Superior temporal gyrus (tissue), 1 donor: ENCODE results near the gene CNTNAP2.

ENCODE experiments used
- DNase-seq: peaks from one replicate; pipeline ENCODE4 v3.0.0-alpha.2; 2016; ENCODE audit errors: extremely low spot score

Gene CNTNAP2

DNA sequence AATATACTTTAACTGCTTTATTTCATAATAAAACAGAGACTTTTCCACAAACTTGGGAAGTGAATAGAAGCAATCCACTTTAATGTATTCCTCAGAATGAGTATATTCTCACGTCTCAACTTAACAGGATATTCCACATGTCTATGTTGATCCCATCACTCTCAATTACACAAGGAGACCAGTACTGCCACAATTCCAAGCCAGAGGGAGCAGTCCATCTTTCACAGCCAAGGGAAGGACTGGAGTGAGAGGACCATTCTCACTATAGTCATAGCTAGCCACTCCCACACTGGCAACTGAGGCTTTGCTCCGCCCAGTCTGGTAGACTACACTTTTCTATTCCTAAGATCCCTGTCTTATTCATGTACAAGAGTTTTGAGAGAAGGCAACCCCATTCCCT lies 553.9 kb downstream of the CNTNAP2 start:
- no peak for DNase-seq

DNA sequence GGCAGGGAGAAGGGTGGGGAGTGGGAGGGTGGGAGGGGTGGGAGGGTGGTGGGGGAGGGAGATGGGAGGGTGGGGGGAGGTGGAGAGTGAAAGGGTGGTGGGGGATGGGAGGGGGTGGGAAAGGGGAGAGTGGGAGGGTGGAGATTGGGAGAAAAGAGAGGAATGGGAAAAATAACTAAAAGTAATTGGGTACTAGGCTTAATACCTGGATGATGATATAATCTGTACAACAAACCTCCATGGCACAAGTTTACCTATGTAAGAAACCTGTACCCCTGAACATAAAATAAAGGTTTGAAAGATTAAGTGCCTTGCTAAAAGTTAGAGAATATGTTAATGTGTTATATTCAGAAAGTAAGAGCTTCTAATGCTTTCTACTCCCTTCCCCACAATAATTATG lies 564.9 kb downstream of the CNTNAP2 start:
- DNase-seq = no peak

DNA sequence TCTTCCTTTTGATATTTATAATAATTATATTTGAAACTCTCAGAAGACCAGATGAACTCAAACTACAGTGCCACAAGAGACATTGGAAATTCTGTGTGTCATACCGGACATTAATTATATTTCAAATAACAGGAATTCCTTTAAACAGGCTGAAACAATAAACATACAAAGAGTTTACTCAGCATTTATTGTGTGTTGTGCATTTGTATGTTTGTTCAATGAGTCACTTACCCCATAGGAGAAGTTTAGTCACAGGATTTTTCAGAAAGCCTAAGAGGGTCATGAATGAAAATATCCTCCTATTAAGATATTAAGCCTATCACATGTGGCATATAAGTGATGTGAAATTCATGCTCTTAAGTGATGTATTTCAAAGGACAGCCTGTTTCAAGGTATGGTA lies 566.8 kb downstream of the CNTNAP2 start:
- no peak for DNase-seq

DNA sequence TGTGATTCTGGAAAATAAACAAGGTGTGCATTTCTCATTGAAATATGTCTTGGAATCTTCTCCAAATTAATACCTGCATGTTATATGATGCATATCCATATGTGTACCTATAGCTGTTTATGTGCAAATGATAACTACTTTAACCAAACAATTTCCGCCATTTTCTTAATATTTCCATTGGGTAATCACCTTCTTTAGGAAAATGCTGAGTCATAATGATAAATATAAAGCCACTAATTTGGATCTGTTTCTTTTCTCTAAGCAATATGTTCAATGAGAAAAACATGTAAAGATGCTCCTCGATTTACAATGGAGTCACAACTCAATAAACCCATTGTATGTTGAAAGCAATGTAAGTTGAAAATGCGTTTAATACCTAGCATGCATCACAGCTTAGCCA lies 574.4 kb downstream of the CNTNAP2 start:
- no peak for DNase-seq

DNA sequence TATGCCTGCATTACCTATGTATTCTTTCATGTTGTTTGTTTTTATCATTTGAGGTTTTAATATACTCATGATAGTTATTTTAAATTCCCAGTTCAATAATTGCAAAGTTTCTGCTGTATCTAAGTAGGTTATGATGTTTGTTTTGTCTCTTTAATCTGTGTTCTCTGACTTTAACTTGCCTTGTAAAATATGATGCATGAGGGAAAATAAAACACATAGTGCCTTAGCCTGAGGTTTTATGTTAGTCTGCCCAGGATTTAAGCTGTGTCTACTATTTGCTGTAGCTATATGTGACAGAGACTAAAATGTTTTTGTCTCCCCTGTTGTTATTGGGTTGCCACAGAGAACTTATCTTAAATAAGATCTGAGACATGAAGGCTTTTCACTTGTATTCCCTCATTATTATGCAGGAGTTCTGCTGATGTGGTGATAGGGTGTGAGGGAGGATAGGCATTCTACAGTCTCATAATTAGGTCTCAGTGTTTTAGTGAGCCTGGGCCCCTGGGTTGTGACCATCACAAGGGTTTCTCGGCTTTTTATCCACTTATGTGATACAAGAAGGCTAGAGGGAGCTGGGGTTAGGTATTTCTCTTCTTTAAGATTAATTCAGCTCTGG lies 582.5 kb downstream of the CNTNAP2 start:
- no peak for DNase-seq

DNA sequence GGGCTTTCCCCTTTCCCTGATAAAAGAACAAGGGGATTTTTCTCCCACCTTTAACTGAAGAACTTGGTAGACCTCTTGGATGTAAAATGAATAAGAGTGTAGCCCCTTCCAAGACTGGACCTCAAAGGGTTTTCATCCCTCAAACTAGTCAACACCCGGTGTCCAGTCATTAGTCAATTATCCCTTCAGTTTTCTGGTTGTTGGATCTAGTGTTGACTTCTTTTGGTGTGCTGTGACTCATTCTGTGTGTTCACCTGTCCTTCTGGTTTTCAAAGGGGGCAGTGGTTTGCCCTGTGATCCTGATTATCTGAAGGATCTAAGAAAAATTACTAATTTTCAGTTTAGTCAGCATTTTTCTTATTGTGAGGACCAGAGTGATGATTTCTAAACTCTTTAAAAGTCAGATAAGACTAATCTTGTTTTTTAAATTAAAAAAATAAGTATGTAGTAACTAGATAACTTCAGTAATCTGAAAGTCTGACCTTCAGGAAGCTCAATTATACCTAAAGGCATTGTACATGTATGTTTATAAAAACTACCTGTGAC lies 583.5 kb downstream of the CNTNAP2 start:
- no peak for DNase-seq

DNA sequence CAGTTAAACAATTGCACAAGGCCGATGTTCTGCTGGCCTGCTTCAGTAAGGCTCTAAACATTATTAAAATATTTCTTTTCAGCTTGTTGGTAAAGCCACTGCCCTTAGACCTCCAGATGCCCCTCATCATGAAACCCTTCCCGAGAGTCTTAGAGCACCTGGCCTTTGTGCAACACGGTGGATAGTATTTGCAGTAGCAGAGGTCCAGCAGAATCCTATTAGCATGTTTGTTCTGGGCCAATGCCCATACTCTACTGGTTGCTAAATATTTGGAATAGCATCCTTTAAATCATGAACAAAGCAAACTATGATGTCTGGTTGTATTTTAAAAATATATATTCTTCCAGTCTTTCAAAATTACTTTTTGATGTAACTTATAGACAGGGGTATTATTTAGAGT lies 584.6 kb downstream of the CNTNAP2 start:
- no peak for DNase-seq

DNA sequence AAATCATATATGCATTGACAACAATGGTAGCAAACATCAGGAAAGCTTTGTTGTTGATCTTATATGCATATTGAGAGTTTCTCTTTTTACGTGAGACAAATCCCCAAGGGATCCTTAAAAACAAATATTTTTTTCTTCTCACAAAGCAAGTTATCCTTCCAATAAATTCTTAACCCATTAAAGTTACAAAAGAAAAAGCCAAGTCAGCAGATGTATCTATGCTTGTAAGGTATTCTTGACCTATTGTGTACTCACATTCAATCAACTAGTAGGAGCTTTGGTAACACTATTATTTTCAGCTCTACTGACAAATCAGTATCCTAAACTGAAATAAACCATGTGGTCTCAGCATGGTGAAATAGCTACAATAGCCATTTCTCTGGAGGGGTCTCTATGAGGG lies 586.3 kb downstream of the CNTNAP2 start:
- no peak for DNase-seq

DNA sequence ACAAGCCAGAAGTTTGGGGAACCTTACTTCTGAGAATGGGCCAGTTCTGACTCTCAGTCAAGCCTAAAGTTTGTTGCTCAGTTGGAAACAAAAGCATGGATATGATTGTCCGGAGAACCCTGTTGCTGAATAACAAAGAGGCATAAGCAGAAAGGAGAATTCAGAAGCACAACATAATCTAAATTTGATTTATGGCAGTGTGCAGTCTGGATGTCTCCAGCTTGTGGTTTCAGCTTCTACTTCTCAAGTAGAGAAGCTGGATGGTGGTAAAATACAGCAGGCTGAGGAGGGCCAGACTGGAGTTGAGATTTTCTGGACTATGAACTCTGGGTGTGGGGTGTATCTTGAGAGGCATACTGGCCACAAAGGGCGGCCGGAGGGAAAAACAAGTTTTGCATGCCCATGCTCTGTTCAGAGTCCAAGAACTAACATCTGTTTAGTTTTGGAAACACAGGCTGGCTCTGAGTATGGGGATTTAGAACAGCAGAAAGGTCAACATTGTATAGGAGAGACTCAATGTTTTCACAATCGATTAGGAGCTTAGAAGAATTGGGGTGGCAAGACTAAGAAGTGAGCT lies 592.9 kb downstream of the CNTNAP2 start:
- no peak for DNase-seq

DNA sequence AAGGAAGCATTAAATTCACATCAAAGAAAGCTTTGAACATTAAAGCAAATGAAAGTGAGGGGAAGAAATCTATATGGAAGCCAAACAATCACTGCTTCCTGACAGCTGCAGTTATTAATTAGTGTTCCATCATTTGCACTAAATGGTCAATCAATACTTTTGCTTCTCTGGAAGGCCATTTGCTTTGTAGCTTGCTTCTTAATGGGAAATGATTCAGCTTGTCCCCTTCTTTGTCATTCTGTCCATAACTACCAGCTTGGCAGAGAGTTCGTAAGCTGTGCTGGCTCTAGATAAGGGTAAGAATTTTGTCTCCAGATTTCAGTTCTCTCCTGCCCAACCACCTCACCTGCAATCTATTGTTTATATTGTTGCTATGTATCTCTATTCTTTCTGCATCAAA lies 596.6 kb downstream of the CNTNAP2 start:
- no peak for DNase-seq

DNA sequence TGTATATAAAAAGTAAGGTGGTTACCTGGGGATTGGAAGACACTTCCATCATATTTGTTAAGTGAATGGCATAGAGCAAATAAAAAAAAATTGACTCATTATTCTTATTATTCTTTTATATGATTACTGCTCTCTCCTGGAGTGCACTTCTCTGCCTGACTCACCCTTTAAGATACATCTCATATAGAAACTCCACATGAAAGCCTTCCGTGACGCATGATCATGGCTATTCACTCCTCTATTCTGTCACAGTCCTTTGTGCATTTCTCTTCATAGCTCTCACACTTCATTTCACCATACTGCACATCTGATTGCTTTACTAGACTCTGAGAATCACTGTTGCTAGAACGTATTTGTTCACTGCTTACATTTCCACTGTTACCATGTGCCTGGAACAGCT lies 597.3 kb downstream of the CNTNAP2 start:
- DNase-seq = no peak

DNA sequence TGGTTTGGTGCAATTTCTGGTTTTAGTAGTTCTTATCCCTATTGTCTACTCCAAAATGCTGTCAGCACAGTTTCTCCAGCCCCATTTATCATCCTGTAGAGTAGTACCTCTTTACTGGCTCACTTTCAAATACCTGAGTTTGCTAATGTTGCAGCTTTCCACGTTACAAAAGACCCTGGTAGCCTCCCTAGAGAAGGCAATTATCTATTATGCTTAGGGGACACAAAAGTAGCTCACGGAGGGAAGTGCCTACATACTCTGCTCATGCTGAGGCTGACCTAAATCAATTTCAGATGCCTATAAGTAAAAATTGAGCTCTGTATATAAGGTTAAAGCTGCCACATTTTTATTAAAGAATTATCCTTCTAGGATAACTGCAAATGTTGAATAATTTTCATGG lies 603.6 kb downstream of the CNTNAP2 start:
- no peak for DNase-seq

DNA sequence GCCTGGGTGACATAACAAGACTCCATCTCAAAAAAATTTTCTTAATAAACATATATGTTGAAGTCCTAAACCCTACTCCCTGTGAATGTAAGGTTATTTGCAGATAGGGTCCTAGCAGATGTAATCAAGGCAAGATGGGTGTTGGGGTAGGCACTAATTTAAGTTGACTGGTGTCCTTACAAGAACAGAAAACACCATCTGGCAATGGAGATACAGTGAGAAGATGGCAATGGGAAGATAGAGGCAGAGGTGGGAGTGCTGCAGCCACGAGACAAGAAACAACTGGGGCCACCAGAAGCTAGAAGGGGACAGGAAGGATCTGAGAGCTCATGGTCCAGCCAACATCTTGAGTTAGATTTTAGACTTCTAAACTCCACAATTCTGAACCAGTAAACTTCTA lies 606.4 kb downstream of the CNTNAP2 start:
- DNase-seq = no peak

DNA sequence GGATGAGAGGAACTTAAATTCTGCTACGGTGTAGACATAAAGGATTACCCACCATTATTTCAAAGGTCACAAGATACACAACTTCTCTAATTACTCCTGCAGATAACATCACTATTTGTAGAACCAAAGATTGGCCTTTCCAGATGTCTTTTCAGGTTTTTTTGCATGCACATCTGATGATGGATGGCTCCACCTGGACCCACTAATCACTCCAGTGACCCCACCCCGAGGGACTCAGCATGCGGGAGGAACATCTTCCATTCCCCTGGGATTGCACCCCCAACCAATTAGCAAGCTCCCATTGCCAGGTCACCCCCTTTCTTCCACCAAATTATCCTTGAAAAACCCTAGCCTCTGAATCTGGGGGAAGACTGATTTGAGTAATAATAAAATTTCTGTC lies 608.9 kb downstream of the CNTNAP2 start:
- DNase-seq = no peak

DNA sequence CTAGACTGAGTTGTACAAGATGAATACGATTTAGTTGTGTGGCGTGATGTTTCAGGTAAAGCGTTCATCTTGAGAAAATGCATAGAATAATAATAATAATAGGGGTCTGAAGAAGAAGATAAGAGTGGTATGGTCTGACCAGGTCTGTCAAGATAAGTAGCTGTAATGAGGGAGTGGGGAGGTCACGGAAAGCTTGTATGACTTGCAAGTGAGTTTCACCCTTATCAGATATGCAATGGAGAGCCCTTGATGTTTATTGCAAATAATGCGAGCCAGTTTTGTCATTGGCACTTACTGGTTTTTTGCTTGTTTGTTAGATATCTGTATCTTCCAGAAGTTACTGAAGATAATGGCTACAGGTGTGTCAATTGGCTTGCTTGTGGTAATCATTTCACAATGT lies 611.5 kb downstream of the CNTNAP2 start:
- no peak for DNase-seq

DNA sequence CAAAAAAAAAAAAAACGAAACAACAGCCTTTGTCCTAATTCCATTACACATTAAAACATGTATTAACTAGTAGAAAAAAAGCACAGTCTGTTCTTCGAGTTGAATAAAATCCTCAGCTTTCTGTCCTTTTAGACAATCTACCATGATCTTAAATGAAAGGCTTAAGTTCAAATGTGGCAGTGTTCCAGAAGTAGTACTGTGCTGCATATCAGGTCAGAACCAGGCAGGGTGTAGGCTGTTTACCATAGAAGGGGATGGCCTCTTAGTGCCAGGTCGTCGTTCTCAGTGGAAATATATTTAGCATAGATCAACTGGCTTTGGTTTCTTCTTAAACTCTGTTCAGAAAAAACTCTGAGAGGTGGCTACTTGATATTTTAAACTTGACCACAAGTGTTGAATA lies 612.0 kb downstream of the CNTNAP2 start:
- DNase-seq = no peak

DNA sequence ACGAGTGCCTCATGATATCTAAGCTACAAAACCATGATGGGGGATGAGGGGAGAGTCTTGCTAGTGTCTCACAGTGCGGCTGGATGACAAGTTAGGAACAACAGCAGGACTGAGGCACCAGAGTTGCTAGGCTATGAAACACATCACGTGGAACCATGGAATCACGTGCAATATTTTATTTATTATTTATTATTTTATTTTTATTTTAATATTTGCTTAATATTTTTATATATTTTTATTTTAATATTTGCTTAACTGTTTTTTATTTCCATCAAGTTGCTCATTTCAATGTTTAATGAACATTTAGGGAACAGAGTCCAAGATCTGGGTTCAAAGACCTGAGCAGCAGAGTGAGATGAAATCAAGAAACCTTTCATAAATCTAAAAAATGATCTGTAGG lies 614.6 kb downstream of the CNTNAP2 start:
- no peak for DNase-seq

DNA sequence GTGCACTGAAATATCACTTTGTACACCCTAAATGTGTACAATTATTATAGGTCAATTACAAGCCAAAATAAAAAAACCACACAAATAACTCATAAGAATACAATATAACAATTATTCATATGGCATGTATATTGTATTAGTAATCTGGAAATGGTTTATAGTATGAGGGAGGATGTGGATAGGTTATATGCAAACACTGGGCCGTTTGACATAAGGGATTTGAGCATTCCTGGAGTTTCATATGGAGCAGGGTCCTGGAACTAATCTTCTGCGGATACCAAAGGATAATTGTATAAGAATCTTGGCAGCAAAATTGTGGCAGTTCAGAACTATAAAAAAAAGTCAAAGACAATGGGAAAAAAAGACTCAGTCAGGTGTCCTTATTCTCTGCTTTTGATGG lies 619.4 kb downstream of the CNTNAP2 start:
- no peak for DNase-seq

DNA sequence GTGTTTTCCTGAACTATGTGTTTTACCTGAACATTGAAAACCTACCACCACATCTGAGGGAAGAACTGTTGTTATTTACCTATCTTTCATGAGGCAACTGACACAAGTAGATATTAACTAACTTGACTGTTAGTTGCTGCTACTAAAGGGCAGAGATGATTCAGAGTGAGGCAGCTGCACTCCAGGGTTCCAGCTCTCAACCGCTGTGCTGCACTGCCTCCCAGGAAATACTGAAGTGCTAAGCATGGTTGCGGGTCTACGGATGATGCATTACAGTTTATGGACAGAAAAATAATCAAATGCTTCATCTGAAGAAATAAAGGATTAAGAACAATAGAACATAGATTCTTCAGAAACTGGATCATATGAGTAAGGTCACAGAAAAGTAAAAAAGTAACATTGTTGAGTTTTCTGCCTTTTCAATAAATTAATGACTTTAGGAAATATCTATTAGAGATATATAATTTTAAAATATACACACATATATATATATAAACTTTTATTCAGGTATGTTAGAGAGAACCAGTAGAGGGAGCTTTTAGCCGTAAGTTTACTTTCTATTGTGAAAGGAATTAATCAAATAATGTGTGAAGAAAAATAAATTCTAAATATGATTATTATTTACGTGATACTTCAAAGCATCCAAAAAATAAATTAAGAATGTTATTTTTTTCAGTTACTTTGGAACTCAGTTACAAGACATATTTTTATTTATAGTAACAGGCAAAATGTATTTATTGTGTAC lies 620.0 kb downstream of the CNTNAP2 start:
- no peak for DNase-seq

DNA sequence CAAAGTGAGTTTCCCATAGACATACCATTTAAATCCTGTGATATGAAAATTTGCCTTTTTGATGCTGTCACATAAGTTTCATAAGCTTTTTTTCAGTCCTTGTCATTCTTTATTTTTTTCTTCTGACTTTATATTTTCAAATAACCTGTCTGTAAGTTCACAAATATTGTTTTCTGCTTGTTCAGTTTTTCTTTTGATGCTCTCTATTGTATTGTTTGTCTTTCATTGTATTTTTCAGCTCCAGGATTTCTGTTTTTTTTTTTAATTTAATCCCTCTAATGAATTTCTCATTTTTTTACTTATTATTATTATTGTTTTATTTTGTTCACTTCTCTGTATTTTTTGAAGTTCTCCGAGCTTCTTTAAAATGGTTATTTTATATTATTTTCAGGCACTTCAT lies 623.4 kb downstream of the CNTNAP2 start:
- no peak for DNase-seq

DNA sequence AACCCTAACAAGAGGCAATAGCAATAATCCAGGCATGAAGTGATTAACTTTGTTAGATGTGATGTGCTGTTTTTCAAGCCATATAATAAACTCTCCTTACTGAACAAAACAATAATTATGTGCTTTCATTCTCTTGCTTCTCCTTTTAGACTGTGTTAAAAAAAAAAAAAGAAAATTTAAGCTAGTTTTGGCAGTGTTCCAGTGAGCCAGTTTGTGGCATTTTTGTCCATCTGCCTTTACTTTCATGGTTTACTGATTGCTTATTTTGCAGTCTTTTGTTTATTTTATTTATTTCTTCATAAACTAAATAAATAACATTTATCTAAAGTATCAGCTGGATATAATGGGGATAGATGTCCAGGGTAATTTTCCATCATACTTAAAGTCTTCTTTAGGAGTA lies 625.3 kb downstream of the CNTNAP2 start:
- no peak for DNase-seq

DNA sequence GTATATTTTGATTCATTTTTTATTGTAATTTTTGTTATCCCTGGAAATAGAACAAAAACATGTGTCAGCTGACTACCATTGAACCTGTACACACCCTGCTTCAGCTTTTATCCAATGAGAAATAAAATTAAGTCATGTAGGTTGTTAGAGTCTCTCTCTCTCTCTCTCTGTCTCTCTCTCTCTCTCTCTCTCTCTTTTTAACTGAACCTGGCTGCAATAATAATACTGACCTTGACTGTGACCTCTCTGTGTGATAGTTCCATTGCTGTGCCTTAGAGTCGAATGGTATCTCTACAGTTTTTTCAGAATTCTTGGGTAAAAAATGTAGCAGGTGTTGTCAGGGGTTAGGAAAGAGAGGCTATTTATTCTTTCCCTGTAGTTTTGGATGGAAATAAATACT lies 637.8 kb downstream of the CNTNAP2 start:
- no peak for DNase-seq

DNA sequence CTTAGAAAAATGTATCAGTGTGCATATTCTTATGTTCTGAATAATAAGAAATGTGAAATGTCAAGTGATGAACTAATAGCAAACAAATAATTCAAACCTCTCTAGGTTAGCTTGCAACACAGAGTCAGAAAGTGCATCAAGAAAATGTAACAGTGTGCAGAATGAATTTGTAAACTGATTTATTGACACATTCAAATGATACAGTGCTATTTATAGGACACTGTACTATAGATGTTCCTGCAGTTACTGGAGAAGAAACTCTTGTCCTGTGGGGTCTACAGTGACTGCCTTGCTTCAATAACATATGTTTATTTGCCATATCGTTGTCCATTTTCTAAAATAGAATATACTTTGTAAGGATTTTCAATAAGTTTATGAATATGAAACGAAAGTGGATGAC lies 639.0 kb downstream of the CNTNAP2 start:
- DNase-seq = no peak
